Kasumi-1 (cell line): ENCODE measurements around the gene SLC22A6.

Source experiments
- DNase-seq, 2 experiments: peaks; one replicate each; lab custom pipeline; 2025; lab: John Stamatoyannopoulos, UW

The SLC22A6 gene

DNA sequence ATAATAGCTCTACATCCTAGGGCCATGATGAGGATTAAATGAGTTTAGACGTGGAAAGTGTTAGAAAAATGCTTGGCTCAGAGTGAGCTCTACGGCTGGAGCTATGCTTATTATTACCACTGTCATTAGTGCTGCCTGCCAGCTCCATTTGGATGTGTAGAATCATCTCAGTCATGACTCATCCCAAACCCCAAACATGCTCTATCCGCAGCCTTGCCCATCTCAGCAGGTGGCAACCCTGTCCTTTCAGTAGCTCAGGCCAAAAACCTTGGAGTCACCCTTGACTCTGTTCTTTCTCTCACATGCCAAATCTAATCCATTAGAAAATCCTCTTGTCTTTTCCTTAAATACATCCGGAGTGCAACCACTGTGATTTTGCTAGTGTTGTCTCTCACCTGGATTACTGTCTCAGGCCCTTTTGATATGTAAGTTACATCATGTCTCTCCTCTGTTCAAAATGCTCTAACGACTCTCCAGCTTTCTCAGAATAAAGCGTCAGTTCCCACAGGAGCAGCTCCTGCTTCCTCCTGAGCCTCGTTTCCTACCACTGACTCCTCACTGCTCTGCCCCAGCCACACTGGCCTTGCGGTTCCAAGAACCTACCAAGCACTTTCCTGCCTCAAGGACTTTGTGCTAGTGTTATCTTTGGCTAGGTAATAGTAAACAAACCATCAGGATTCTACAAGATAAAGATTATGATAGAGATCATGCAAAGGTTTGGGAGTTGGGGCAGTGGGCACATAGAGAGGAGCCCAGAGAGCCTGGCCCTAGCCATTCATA is 53.1 kb downstream of the SLC22A6 start:
- no peak for DNase-seq

GRCh38 chr11:62930666-62931065 is 54.1 kb downstream of the SLC22A6 start:
- DNase-seq, result no peak

DNA sequence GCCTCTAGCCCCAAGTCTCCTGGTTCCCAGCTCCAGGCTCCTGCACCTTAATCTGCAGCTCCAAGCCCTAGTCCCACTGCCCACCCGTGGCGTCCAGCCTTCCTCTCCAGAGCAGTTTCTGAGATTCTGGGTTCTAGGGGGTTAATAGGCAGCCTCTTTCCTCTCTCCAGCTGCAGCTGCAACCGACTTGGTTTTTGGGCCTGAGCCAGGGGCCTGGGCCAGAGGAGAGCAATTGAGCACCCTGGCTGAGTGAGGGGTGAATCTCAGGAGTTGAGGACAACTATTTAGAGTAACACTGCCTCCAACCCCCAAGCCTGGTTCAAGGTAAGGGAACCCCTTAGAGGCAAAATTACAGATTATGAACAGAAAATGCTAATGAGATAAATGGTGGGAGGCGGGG is 54.6 kb downstream of the SLC22A6 start:
- no peak for DNase-seq

GRCh38 chr11:62928011-62928410 is 56.8 kb downstream of the SLC22A6 start:
- DNase-seq, result no peak

DNA sequence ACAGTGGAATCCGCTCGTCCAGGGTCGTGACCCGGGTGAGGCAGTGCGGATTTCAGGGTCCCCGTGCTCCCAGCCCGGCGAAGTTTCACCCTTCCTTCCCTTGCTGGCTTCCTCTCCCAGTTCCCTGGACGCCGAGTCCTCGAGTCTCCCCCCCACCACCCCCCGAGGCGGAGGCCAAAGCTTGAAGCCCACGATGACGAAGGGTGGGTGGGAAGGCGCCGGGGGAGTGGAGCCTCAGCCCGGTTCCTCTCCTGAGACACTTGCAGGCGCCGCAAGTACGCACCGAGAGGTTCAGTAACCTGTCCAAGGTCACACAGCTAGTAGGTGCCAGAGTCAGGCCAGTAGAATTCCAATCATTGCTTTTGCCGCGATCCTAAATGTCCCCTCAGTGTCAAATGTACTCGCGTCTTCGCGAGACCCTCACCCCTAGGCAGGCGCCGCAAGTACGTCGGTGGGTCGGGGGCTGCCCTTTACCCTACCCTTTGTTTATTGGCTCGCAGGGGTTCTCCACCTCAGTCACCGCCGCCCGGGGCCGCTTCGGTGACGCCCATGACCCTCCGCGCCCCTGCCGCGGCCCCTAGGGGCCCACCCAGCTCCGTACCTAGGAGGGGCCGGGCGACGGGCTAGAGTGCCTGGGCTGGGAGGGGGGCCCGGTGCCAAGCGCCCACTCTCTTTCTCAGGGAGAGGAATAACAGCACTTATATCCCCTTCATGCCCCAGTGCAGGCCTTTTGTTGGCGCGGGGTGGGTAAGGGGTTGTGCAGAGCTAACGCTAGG is 57.9 kb downstream of the SLC22A6 start:
- no peak for DNase-seq
